ENCODE measurements around the gene SAP30L.

SAP30L gene

DNA sequence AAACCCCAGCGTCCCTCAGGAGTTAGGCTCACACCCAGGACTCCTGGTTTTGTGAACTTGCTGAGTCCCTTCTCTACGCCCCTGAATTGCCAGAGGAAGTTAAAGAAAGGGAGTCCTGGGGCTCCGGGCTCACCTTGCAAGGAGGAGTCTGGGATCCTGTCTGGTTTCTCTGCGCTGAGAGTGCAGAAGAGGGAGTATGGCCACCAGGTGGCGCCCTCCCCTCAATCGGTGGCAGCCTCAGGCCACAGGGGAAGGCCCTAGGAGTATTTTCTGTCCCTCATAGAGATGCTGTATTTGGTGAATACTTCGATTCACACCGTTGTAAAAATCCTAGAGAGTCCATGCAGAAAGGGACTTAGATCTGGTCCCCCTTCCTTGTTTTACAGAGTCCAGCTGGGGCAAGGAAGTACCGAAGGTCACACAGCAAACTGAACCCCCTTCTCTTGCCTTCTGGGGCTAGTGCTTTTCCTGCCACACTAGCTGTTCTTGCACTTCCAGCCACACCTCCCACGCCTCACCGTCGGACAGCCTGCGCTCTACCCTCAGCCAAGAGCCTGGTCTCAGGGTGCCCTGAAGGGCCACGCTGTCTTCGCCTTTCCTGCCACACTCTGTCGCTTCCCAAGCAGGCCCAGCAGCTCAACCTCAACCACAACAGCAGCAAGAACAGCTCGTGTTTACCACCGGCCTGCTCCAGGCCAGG lies 22.0 kb downstream of the SAP30L start:
- peak; percentile 44 for DNase-seq

- no peak for DNase-seq
Measured at GRCh38 chr5:154470137-154470536, 24.3 kb downstream of the SAP30L start.

DNA sequence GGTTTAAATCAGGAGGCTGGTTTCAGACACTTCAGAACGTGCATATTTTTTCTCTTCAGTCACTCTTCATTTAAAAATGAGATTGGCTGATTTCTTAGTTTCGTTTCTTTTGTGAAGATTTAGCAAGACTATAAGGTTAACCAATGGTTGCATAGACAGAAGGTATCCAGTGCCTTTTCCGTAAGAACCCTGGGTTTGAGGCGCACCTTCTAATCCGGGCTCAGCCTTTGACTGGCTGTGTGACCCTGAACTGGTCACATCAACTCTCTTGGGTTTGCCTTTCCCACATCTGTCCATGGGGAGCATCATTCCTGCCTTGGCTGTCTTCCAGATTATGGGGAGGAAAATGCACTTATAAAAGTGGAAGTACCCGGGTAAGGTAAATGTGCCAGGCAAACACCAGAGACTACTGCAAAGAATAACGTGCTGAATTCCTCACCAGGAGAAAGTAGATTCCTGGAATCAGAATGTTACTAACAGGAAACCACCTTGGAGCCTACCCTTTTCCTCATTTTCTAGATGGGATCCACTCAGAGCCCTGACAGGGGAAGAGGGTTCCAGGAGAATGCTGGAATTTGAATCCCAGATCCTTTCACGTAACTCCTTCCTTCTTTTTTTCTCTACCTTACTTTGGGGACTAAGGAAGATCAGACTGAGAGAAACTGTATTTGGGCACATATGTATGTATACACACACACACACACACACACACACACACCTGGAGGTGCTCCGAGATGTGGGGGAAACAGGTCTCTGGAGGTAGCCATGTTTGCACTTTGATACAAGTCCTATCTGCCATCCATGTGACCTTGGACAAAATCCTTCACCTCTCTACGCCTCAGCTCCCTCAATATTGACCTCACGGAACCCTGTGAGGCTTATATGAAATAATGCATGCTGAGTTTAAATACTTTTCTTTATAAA lies 25.4 kb downstream of the SAP30L start:
- DNase-seq, result no peak

- DNase-seq, result no peak
Measured at GRCh38 chr5:154472871-154473580, 27.2 kb downstream of the SAP30L start.

GRCh38 chr5:154473581-154474283 lies 27.9 kb downstream of the SAP30L start:
- no peak for DNase-seq

- no peak for DNase-seq
Measured at GRCh38 chr5:154474396-154475334, 28.9 kb downstream of the SAP30L start.

DNA sequence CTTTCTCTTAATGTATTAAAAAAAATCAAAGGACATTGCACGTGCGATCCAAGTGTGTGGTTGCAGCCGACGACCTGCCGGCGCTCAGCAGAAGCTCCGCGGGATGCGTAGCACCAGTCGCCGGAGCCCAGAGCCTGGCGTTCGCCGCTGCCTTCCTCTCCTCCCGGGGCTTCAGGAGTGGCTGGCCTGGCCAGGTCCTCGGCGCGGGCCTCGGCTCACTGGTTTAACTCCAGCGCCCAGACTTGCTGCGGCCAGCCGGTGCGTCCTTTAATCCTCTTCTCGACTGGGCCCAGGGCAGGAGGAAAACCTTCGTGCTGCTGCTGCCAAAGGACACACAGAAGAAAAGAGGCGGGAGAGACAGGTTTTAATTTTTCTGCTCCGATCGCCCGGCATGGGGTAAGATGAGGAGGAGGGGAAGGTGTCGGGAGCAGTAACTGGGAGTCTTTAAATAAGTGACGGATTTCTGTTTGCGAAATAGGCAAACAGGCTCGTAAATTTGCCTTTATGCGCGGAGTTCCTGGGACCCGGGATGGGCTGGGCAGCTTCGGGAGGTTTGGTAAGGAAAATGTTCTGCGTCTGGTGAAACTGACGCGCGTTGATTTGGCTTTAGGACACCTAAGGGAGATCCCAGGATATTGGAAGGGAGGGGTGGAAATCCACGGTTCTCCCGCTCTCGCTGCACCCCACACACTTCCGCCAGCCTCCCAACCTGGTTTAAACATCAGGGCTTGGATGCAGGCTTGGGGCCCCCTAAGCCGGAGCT lies 30.0 kb downstream of the SAP30L start:
- no peak for DNase-seq

DNA sequence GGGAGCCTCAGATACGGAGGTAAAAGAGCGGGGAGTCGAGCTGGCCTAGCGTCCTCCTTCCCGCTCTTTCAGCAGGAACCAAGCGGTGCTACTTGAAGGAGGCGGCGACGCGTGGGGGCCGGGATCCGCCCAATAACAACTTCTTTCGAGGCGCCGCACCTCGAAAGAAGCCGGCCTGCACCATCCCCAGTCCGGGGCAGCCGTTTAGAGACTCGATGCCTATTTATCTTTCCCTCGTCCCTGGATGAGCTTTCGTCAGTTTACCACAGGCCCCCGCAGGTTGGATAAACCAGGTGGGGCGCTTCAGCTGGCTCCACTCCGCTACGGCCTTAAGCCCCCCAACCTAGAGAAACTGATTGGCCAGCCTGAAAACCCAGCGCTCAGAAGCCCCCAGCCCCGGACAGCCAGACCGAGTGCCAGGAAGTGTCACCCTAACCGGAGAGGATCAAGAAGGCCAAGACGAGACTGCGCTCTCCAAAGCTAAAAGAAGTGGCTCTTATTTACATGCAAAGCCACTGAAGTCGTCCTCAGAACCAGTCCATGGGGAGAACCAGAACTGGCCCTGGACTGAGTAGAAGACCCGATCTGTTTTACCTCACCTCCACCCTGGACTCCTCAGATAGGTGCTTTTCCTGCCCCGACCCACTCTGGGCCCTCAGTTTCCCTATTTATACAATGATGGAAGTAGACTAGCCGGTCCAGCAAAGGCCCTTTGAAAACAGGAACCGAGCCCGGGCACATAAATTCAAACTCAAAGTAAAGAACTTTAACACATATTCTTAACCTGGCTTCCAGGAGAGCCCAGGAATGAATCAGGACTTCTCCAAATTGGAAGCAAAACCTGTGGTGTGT lies 30.8 kb downstream of the SAP30L start:
- DNase-seq, result no peak

DNA sequence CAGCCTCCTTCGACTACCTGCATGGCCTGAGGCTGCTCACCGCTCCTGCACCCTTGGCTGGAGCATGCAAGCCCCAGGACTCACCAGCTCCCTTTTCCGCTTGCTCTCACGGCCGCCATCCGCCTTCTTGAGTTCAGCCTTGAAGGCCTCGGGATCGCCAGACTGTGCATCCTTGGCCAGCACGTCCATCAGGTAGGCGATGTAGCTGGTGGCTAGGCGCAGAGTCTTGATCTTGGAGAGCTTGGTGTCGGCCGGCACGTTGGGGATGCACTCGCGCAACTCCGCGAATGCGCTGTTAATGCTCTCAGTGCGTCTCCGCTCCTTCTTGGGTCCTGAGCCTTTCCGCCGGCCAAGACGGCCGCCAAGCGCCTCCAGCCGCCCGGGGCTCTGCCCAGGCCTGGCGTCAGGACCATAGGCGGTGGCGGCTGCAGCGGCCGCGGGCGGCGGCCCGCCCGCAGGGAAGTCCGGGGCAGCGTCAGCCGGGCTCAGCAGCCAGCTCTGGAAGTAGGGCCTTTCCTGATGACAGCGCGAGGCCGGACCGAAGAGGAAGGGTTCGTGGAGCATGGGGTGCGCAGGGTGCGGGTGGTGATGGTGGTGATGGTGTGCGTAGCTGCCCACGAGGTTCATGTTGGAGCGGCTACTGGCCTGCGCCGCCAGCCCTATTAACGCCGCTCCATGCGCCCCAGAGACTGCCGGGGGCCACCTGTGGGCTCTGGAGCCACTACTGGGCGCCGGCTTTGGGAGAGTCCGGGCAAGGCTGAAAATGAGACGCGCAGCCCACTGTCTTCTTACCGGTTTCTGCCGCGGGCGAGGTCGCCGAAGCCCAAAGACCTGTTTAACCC lies 31.8 kb downstream of the SAP30L start:
- DNase-seq, result peak; percentile 13

- DNase-seq, result peak; percentile 21
Measured at GRCh38 chr5:154478224-154478565, 32.4 kb downstream of the SAP30L start, which contains the start of gene HAND1. Gene HAND1, minus strand, starts transcription at chr5:154478227. Its CDS starts 219 bp downstream, at chr5:154478008.

DNA sequence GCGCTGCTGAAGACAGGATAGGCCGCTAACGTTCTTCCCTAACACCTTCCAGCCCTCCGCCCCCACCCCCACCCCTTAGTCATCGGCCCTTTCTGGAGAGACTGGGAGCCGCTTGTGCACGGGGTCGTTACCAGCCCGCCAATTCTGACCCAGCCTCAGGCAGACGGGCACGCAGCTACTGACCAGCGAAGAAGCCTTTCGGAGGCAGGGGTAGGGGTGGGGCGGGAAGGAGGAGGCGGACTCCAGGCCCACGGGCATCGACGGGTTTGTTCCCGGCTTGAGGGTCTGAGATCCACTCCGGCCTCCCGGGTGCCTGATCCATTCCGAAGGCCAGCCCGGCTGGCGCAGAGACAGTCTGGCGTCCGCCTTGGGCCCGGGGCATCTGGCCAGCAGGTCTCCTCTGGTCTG lies 33.0 kb downstream of the SAP30L start:
- no peak for DNase-seq

DNA sequence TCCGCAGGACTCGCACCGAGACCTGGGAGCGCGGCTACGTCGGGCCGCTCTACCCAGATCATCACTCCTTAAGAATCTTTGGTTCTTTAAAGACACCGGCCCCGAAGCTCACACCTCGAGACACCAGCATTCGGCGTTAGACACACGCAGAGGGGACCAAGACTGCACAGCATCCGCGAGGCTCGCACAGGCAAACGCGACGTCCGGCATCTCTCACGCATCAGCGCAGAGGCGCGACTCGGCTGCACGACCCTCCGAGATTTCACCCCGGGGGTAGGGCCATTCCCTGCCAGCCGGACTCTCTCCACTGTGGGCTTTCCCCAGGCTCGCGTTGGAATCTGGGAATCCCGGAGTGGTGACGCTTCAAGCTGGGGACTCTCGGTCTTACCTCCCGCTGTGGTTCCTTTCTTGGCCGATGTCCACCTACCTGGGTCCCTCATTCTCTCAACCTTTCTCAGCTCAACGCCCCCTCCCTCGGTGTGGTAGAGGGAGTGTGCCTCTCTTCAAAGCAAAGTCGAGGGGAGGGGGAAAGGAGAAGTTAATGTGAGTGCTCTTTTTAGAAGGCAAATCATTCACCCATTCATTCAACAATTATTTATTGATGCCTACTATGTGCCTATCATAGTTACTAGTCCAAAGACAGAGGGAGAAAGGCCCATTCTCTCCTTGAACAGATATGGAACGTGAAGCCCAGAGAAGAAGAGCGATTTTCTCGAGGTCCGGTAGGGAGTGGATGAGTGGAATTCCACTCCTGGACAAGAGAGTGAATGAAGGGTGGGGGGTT lies 33.6 kb downstream of the SAP30L start:
- no peak for DNase-seq

DNA sequence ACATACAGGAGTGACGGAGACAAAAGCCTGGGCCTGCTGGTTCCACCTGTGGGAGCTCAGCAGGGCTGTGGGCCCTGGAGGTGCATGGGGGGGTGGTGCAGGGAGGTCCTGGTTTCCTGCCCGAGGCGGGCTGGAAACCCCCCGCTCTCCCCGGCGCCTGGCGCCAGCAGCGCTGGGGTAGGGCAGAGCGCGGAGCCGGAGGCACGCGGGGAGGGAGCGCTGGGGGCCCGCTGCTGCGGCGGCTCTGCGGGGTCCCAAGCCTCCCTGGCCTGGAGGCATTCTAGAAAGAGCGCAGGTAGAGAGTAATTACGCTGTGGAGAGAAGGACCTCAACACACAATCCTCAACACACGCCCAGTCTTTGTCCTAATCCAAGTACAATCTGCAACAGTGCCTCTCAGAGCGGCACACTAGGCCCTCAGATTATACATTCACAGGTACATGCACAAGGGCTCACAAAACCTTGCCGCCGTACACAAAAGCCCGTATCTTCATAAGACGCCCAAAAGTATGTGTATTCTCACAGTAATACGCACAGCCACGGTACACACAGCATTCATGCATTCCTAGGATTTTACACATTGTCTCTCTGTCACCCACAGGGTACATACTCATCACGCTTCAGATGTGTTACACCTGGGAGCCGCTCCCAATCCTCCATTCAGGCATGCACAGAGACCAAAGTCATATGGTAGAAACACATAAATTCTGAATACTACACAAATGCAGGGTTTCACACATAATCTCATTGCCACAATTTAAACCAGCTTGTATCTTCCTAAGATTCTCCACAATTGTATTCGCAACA lies 34.4 kb downstream of the SAP30L start:
- DNase-seq, result no peak

DNA sequence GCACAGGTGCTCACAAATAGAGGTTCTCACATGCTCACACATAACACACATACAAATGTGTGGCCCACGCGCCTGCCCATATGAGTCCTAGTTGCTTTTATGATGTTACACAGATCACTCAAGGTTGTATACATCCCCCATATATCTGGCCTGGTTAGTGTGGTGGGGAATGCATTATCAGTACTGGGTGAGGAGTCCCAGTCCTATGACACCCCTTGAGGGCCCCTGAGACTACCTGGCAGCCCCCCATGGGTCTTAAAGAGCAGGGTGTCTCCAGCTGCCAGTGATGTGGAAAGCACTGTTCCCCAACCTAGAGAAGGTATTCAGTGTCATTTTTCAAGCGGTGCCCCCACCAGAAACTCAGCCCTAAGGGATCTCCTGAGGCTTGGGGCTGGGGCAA lies 35.0 kb downstream of the SAP30L start:
- no peak for DNase-seq

- DNase-seq, result no peak
Measured at GRCh38 chr5:154481584-154482381, 36.0 kb downstream of the SAP30L start.

All from HCEC 1CT (cell line).